GM12873 (cell line): ENCODE measurements around the gene SYPL2.

Source experiments
- CTCF ChIP-seq: IDR thresholded peaks from 2 replicates; pipeline ENCODE4 v1.5.1; 2012; ENCODE audit warnings: low read depth, mild to moderate bottlenecking, moderate library complexity, low read length, control low read depth; ENCODE audit not compliant: insufficient read depth; ENCODE audit errors: missing control alignments

The SYPL2 gene

DNA sequence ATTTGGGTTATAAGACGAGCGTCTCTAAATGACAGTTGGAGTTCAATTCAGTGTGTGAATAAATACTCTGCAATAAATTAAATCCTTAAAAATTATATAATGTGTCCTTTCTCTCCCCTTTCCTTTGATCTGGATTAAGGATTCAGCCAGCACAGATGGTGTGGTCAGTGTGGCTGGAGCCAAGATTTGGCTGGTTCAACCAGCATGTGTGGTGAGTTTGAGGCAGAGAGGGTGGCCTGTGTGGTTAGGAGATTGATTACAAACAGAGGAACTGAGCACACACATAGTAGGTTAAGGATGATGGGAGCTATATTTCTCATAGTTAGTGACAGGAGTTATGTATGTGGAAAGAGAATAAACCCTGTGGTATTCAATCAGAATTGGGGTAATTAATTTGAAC is 57.4 kb downstream of the SYPL2 start:
- no peak for TF ChIP-seq CTCF

DNA sequence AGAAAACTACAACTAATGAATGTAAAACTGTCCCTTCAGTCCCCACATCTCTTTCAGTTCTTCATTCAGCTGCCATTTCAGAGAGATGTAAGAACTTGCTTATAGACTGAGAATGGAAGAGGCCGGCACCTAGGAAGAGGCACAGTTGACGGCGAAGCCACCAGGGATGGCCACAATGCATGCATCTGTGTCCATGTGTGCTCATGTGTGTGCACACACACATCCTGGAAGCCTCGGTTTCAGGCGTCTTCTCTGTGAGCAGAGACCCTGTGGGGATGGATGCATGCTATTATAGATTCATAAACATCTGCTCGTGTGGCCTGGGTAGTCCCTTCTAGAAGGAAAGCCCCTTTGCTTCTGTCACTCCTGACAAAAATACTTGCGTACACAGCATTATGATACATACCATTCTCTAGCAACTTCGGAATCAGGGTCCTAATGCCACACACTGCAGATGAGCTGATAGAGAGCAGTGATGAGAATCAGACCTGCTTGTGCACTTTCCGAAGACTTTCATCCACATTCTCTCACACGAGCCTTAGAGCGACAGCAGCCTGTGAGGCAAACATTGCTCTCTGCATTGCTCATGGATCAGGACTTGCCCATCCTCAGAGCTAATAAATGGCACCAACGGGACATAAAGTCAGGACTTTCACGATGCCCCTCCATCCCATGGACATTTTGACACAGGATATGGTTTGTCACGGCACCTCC is 60.9 kb downstream of the SYPL2 start:
- no peak for TF ChIP-seq CTCF

DNA sequence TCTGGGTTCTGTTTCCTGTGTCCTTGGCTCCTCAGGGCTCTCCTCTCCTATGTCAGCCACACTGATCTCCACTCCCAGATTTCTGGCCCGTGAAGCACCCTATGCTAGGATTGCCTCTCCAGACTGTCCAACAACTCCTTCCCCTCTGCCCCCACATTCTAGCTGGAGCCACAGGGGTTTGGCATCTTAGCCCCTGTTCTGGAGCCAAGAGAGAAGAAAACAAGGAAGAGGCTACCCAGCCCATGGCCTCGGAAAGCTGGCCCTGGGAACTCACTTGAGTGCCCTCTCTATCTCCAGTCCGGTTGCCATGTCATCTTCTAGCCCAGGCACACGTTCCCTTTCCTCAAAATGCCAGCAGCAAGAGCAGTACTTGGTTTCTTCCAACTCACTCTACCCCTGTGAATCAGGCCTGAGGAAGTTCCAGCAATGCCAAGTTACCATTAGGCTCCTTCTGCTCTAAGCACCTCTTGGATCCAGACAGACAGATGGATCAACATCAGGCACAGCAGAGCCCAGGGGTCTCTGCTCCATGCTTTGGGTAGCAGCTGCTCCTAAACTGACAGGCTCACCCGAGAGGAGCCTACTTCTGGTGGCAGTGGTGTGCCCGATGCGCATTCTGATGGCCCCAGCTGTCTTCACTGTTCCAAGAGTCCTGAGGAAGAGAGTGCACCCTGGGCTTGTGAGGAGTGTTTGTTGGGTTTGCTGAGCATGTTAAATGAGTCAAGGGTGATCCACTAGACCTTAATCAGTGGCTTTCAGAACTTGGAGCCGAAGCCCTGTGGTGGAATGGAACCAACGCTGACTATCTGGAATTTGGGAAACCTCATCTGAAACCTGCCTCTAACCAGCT is 61.7 kb downstream of the SYPL2 start:
- no peak for TF ChIP-seq CTCF

GRCh38 chr1:109528712-109529111 is 62.4 kb downstream of the SYPL2 start:
- TF ChIP-seq CTCF, result no peak

GRCh38 chr1:109529881-109530456 is 63.6 kb downstream of the SYPL2 start:
- no peak for TF ChIP-seq CTCF

DNA sequence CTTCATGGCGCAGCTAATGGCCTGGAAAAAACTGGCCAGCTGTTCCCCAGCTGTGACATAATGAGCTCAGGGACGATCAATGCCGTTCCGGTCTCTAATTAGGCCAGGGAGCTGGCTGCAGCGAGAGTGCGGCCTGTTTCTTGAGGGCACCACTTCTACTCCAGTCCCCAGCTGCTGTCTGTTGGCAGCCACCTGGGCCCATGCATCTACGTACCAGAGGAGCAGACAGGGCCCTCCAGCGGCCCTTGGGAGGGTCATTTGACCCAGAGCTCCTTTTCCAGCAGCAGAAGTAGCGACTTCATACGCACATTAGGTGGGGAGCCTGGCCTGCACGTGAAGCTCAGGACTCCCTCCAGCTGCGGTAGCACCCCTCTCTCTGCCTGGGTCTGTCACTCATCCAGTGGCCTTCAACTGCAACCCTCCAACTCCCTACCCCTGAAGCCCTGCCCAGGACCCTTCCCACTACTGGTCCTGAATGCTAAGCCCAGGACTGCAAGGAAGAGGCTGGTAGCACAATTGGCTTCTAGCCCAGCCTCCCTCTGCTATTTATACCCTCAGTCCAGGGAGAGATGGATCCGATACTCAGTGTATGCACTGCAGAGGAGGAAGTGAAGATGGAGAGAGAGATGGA is 64.2 kb downstream of the SYPL2 start:
- TF ChIP-seq CTCF, result no peak

DNA sequence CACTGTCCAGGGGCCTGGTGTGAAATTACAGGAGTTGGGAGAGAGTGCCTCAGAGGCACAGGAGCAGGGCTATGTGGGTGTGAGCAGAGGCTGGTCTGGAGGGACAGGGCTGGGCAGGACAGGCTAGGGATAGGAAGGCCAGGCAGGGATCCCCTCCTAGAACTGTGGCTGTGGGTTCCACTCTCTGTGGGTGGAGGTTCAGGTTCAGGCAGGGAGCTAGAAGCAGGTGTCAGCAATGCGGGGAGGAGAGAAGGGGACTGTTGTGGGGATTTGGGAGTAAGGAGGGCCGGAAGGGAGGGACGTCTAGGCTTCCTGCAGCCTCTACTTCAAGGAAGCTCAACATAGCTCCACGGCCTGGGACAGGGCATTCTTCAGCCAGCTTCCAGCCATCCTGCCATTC is 65.0 kb downstream of the SYPL2 start:
- no peak for TF ChIP-seq CTCF
